ENCODE measurements around the gene LMAN1. TPM values are rescaled to one million over a fixed set of nuclear protein-coding genes. Genes with fewer than 3 reads are reported as not detected.

Gene LMAN1
- total RNA-seq, 1 donor from 2014 or later: 123 TPM

- H2AFZ ChIP-seq (ENCODE audit: low read depth, low read length): no peak overlapping the region
- H3K4me1 ChIP-seq (ENCODE audit: insufficient read depth, low read length): no peaks in the 10 kb centered on the region
- no peaks in the 10 kb centered on the region for H3K79me2 ChIP-seq (ENCODE audit: insufficient read depth, low read length)
- no peak overlapping the region for H3K4me2 ChIP-seq (ENCODE audit: low read length)
- H3K27ac ChIP-seq (ENCODE audit: low read depth, low read length): no peak overlapping the region
- no peak overlapping the region for H3K9ac ChIP-seq (ENCODE audit: low read length)
- no peaks in the 10 kb centered on the region for H3K36me3 ChIP-seq (ENCODE audit: insufficient read depth, low read length)
- H4K20me1 ChIP-seq (ENCODE audit: insufficient read depth, low read length): no peaks in the 10 kb centered on the region
- H3K27me3 ChIP-seq (ENCODE audit: insufficient read depth, low read length): peaks cover 25% of the 10 kb centered on the region
- Mint-ChIP-seq H3K27ac (ENCODE audit: unreplicated experiment) (no peak overlapping the region), H3K27me3 (ENCODE audit: low read depth, unreplicated experiment) (peaks cover 65% of the 10 kb centered on the region), H3K36me3 (ENCODE audit: low read depth, unreplicated experiment) (no peaks in the 10 kb centered on the region), H3K4me3 (ENCODE audit: unreplicated experiment) (no peak overlapping the region), H3K4me1 (ENCODE audit: low read depth, unreplicated experiment) (no peaks in the 10 kb centered on the region), H3K9me3 (ENCODE audit: unreplicated experiment) (no peaks in the 10 kb centered on the region)
- no peak for TF ChIP-seq EZH2 (IDR thresholded peaks at IDR 0.05; ENCODE audit: insufficient read depth, low read length)
- TF ChIP-seq, protein P1, sequence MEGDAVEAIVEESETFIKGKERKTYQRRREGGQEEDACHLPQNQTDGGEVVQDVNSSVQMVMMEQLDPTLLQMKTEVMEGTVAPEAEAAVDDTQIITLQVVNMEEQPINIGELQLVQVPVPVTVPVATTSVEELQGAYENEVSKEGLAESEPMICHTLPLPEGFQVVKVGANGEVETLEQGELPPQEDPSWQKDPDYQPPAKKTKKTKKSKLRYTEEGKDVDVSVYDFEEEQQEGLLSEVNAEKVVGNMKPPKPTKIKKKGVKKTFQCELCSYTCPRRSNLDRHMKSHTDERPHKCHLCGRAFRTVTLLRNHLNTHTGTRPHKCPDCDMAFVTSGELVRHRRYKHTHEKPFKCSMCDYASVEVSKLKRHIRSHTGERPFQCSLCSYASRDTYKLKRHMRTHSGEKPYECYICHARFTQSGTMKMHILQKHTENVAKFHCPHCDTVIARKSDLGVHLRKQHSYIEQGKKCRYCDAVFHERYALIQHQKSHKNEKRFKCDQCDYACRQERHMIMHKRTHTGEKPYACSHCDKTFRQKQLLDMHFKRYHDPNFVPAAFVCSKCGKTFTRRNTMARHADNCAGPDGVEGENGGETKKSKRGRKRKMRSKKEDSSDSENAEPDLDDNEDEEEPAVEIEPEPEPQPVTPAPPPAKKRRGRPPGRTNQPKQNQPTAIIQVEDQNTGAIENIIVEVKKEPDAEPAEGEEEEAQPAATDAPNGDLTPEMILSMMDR (IDR thresholded peaks at IDR 0.05; ENCODE audit: insufficient read depth, low read depth, low read length): no peak
- DNase-seq (ENCODE audit: low read depth) (no peak), FAIRE-seq (no peak)
- H3K9me3 ChIP-seq (ENCODE audit: insufficient read depth, low read depth, low read length): no peaks in the 10 kb centered on the region
- no peak overlapping the region for H3K4me3 ChIP-seq (ENCODE audit: insufficient read depth, low read depth, low read length)
Observed at GRCh38 chr18:59298871-59299270, 60.2 kb downstream of the LMAN1 start.

GRCh38 chr18:59293317-59293716 is 65.7 kb downstream of the LMAN1 start:
- Histone ChIP-seq H3K79me2 (ENCODE audit: insufficient read depth, low read length) (no peaks in the 10 kb centered on the region), H2AFZ (ENCODE audit: low read depth, low read length) (no peak overlapping the region), H3K27me3 (ENCODE audit: insufficient read depth, low read length) (peaks cover 32% of the 10 kb centered on the region), H3K36me3 (ENCODE audit: insufficient read depth, low read length) (no peaks in the 10 kb centered on the region), H3K4me1 (ENCODE audit: insufficient read depth, low read length) (no peaks in the 10 kb centered on the region), H3K4me2 (ENCODE audit: low read length) (no peak overlapping the region), H3K4me3 (ENCODE audit: insufficient read depth, low read depth, low read length) (no peak overlapping the region), H3K9me3 (ENCODE audit: insufficient read depth, low read depth, low read length) (no peaks in the 10 kb centered on the region), H3K9ac (ENCODE audit: low read length) (no peak overlapping the region), H4K20me1 (ENCODE audit: insufficient read depth, low read length) (no peaks in the 10 kb centered on the region), H3K27ac (ENCODE audit: low read depth, low read length) (no peak overlapping the region)
- TF ChIP-seq, protein P1 (IDR thresholded peaks at IDR 0.05; ENCODE audit: insufficient read depth, low read depth, low read length): no peak
- no peak for TF ChIP-seq EZH2 (IDR thresholded peaks at IDR 0.05; ENCODE audit: insufficient read depth, low read length)
- no peaks in the 10 kb centered on the region for H3K4me1 Mint-ChIP-seq (ENCODE audit: low read depth, unreplicated experiment)
- H3K27ac Mint-ChIP-seq (ENCODE audit: unreplicated experiment): no peak overlapping the region
- no peak overlapping the region for H3K4me3 Mint-ChIP-seq (ENCODE audit: unreplicated experiment)
- no peaks in the 10 kb centered on the region for H3K9me3 Mint-ChIP-seq (ENCODE audit: unreplicated experiment)
- DNase-seq (ENCODE audit: low read depth) (no peak), FAIRE-seq (no peak)
- no peaks in the 10 kb centered on the region for H3K36me3 Mint-ChIP-seq (ENCODE audit: low read depth, unreplicated experiment)
- peaks cover 50% of the 10 kb centered on the region for H3K27me3 Mint-ChIP-seq (ENCODE audit: low read depth, unreplicated experiment)

- no peak for TF ChIP-seq EZH2 (IDR thresholded peaks at IDR 0.05; ENCODE audit: insufficient read depth, low read length)
- TF ChIP-seq, protein P1 (IDR thresholded peaks at IDR 0.05; ENCODE audit: insufficient read depth, low read depth, low read length): no peak
- H4K20me1 ChIP-seq (ENCODE audit: insufficient read depth, low read length): no peaks in the 10 kb centered on the region
- no peak overlapping the region for H3K4me3 ChIP-seq (ENCODE audit: insufficient read depth, low read depth, low read length)
- H3K79me2 ChIP-seq (ENCODE audit: insufficient read depth, low read length): no peaks in the 10 kb centered on the region
- no peak overlapping the region for H3K9ac ChIP-seq (ENCODE audit: low read length)
- no peaks in the 10 kb centered on the region for H3K4me1 ChIP-seq (ENCODE audit: insufficient read depth, low read length)
- H3K9me3 ChIP-seq (ENCODE audit: insufficient read depth, low read depth, low read length): no peaks in the 10 kb centered on the region
- no peak overlapping the region for H3K27ac ChIP-seq (ENCODE audit: low read depth, low read length)
- H3K36me3 ChIP-seq (ENCODE audit: insufficient read depth, low read length): no peaks in the 10 kb centered on the region
- DNase-seq (ENCODE audit: low read depth): no peak
- no peak for FAIRE-seq
- H3K27me3 ChIP-seq (ENCODE audit: insufficient read depth, low read length): peaks cover 48% of the 10 kb centered on the region
- Mint-ChIP-seq H3K4me3 (ENCODE audit: unreplicated experiment) (no peak overlapping the region), H3K4me1 (ENCODE audit: low read depth, unreplicated experiment) (no peaks in the 10 kb centered on the region), H3K27me3 (ENCODE audit: low read depth, unreplicated experiment) (peaks cover 39% of the 10 kb centered on the region), H3K36me3 (ENCODE audit: low read depth, unreplicated experiment) (no peaks in the 10 kb centered on the region), H3K9me3 (ENCODE audit: unreplicated experiment) (no peaks in the 10 kb centered on the region), H3K27ac (ENCODE audit: unreplicated experiment) (no peak overlapping the region)
- H3K4me2 ChIP-seq (ENCODE audit: low read length): no peak overlapping the region
- no peak overlapping the region for H2AFZ ChIP-seq (ENCODE audit: low read depth, low read length)
Observed at GRCh38 chr18:59286341-59286740, 72.7 kb downstream of the LMAN1 start.
